Measurements from ENCODE around the gene PPP6R2. TPM values are rescaled to one million over a fixed set of nuclear protein-coding genes. Genes with fewer than 3 reads are reported as not detected.

Gene PPP6R2
- total RNA-seq, 1 experiment from 2014 or later, result 47.8 TPM

- TF ChIP-seq AFF4 (CRISPR knock-in tag; IDR thresholded peaks at IDR 0.05; ENCODE audit: borderline replicate concordance) (no peak), E2F5 (CRISPR knock-in tag; IDR thresholded peaks at IDR 0.05) (no peak)
Observed at GRCh38 chr22:50361688-50362087, 18.6 kb downstream of the PPP6R2 start (continued).

GRCh38 chr22:50363166-50363802 is 20.2 kb downstream of the PPP6R2 start:
- no peak for DNase-seq (ENCODE audit: low spot score)
- H3K27ac Mint-ChIP-seq, result no peak overlapping the region
- POLR2A ChIA-PET, result no interaction called here

More at GRCh38 chr22:50363166-50363802, 20.2 kb downstream of the PPP6R2 start:
- no peaks in the 10 kb centered on the region for H3K9me3 Mint-ChIP-seq
- TF ChIP-seq PREB (CRISPR knock-in tag; IDR thresholded peaks at IDR 0.05; ENCODE audit: borderline replicate concordance) (no peak), USF1 (CRISPR knock-in tag; IDR thresholded peaks at IDR 0.05) (no peak), GRHL2 (CRISPR knock-in tag; IDR thresholded peaks at IDR 0.05; ENCODE audit: insufficient replicate concordance, severe bottlenecking) (no peak), ZNF423 (CRISPR knock-in tag; IDR thresholded peaks at IDR 0.05) (no peak), ZNF138 (CRISPR knock-in tag; conservative IDR thresholded peaks at IDR 0.05) (no peak), ZBTB21 (CRISPR knock-in tag; IDR thresholded peaks at IDR 0.05; ENCODE audit: borderline replicate concordance) (no peak), AR (CRISPR knock-in tag; IDR thresholded peaks at IDR 0.05) (no peak), ZMAT4 (CRISPR knock-in tag; IDR thresholded peaks at IDR 0.05) (no peak), MLX (CRISPR knock-in tag; IDR thresholded peaks at IDR 0.05) (no peak), PRDM15 (CRISPR knock-in tag; IDR thresholded peaks at IDR 0.05) (no peak)
- peaks cover 16% of the 10 kb centered on the region for H3K36me3 Mint-ChIP-seq
- no peaks in the 10 kb centered on the region for H3K4me1 Mint-ChIP-seq
- H3K4me3 Mint-ChIP-seq, result no peak overlapping the region
- no peaks in the 10 kb centered on the region for H3K27me3 Mint-ChIP-seq (ENCODE audit: low read depth)
- CTCF ChIA-PET, result interaction anchor here (0.6 to 1.3 kb wide), 5 partner anchors 8 to 112 kb away, joined by 3 to 5 read pairs (median 3); partner anchors contain the start of gene HDAC10
- no peak for ATAC-seq
